ENCODE data around the gene ALCAM.
"Not testable (repeated sequence)": the region's sequence is repeated elsewhere in the genome, so short reads cannot be mapped to it uniquely, and the experiment has no call there.

The ALCAM gene

DNA sequence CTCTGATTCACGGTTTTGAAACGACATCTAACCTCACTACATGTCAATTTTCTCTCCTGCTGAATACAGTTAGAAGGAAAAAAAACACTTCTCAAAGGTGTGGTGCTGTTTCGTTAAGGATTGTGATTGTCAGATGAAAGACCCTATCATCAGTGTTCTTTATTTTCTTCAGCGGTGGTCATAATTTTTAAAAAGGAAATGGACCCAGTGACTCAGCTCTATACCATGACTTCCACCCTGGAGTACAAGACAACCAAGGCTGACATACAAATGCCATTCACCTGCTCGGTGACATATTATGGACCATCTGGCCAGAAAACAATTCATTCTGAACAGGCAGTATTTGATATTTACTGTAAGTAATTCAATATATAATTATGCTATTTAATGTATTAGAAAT is 167.8 kb downstream of the ALCAM start:
- no peak for DNase-seq

DNA sequence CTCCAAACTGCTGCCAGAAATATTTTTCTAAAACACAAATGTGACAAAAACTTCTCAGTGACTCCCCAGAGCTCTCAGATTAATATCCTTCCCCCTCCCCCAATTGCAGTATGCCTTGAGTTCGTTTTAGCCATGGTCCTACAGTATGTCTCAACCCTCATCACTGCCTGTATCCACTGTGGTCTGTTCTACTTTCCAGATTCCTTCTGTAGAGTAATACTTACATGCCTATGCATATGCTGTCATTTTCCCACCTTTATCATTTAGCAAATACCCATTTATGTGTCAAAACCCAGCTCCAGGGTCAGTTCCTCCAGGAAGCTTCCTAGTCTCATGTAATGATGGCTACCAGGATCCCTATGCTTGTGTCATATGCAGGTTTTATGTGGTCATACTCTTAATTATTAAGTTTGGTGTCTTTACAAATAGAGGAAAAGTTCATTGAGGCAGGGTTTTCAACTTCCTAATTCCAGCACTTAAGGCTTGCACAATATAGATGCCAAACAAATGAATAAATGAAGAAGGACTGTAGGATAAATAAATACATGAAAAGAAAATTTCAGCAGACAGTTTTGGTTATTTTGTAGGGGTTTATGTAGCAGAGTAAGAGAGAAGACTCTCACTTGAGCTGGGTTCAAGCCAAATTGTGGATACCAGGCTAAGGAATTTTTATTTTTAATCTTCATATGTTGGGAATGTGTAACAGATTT is 170.8 kb downstream of the ALCAM start:
- no peak for DNase-seq

GRCh38 chr3:105538483-105538882 is 171.8 kb downstream of the ALCAM start:
- DNase-seq, result no peak

DNA sequence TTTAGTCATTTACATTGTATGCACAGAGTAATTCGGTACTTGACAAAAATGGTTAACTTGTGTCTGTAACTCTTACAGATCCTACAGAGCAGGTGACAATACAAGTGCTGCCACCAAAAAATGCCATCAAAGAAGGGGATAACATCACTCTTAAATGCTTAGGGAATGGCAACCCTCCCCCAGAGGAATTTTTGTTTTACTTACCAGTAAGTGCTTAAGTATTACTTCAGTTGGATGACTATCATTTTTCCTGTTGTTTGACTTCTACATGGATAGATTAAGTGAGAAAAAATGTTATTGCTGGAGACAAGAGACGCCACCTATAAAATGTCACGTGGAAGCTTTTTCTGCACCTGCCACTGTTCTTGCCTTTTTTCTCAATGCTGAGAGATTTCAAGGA is 173.2 kb downstream of the ALCAM start:
- DNase-seq, result no peak

DNA sequence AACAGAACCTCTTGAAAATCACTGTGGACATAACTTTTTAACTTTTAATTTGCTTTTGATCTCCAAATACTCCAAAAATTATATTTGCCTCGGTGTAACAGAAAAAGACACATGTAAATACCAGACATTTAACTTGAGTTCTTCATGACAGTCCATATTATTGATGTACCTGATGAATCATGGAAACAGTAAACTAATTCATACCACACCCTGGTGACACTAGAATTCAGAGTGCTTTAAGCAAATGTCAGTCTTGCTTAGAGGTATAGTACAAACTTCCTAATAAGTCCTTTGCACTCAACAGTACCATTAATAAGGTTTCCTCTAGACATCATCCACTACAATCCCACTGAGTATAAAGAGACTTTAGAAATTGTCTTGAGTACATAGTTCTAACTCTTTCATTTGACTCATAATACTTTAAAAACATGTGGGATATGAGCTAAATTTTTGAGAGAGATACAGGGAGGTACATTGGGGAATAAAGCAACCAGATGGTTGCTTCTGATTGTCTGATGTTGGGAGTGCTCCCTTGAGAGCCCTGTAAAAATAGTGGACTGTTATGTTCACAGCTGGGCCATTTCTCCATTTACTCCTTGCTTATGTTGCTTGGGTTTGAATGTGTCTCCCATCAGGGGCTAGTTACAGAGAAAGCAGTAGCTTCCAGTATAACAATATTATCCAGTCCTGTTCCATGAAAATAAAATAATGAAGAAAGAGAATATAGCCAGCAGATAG is 175.7 kb downstream of the ALCAM start:
- no peak for DNase-seq

- no peak for DNase-seq
Observed at GRCh38 chr3:105545051-105545450, 178.3 kb downstream of the ALCAM start.

- DNase-seq, result no peak
Observed at GRCh38 chr3:105553851-105554250, 187.1 kb downstream of the ALCAM start.

GRCh38 chr3:105555206-105555605 is 188.5 kb downstream of the ALCAM start:
- no peak for DNase-seq

GRCh38 chr3:105559856-105560255 is 193.1 kb downstream of the ALCAM start:
- no peak for DNase-seq

DNA sequence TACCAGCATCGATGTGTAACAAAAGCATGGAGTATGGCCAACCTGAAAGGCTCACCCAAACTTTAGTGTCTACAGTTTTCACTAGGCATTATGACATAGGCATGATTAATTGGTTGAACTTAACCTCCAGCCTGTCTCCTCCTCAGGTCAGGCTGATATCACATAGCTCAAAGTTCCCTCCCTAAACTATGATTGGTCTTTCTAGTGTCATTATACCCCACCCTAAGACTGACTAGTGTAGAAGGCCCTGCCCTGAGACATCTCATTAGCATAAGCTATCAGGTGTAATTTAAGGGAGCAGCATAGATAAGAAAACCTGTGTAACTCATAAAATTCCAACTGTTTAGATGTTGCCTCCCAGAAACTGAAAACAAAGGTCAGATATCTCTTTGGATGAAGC is 195.2 kb downstream of the ALCAM start:
- no peak for DNase-seq

DNA sequence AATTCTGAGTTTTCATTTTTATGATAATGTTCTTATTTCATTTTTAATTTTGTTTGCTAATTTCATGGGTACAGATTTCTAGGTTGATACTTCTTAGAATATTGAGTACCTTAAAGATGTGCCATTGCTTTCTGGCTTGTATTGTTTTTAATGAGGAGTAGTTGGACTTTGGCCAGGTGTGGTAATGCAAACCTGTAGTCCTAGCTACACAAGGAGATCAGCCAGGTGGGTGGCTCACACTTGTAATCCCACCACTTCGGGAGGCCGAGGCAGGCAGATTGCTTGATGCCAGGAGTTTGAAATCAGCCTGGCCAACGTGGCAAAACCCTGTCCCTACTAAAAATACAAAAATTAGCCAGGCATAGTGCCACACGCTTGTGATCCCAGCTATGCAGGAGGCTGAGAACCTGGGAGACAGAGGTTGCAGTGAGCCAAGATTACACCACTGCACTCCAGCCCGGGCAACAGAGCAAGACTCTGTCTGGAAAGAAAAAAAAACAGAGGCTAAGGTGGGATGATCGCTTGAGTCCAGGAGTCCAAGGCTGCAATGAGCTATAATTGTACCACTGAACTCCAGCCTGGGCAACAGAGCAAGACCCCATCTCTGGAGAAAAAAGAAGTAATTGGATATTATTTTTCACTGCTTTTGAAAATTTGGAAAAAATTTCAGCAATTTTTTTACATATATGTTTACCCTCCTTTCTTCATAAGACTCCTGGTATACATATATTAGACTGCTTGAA is 198.0 kb downstream of the ALCAM start:
- DNase-seq, result no peak

DNA sequence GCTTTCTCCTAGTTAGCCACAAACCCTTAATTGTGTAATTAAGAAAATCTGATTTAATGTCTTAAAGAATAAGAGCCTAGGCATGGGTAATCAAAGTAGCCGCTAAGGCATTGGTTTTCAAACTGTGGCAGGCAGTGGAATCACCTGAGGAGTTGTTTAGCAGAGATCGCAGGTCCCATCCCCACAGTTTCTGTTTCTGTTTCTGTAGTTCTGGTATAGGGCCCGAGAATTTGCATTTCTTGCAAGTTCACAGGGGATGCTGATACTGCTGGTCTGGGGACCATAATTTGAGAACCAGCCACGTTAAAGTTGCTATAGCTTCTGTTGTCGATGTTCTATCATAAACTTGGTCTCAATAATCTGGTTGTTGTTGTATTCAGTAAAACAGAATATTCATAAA is 204.3 kb downstream of the ALCAM start:
- DNase-seq, result no peak

GRCh38 chr3:105572501-105572900 is 205.8 kb downstream of the ALCAM start:
- no peak for DNase-seq

- DNase-seq, result no peak
Observed at GRCh38 chr3:105579439-105579838, 212.7 kb downstream of the ALCAM start.

DNA sequence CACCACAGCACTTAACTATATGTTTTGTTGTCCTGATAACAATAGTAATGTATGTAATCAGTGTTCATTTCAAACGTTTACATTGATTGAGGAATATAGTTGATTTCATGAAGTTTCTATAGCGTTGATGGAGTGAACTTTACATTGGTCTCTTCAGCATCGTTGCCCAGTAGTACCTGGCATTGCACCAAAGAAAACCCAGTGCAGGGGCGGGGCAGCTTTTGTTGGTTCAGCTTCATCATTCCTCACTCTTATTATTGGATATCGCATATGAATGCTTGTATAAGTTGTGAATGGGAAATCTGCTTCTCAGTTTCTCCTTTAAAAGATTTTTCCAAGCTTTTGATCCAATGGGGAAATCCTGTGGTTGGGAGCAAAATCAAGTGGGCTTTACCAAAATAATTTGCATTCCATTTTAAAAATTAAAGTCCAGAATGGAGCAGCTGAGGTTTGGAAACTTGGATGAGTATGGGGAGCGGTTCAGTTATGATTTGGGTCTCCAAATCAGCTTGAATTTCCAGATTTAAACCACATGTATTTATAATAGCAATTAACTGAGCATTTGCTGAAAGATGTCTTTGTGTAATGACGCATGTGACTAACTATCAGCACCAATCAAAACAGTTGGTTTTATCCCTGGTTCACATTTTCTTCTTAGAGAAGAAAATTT is 213.7 kb downstream of the ALCAM start:
- DNase-seq, result no peak

DNA sequence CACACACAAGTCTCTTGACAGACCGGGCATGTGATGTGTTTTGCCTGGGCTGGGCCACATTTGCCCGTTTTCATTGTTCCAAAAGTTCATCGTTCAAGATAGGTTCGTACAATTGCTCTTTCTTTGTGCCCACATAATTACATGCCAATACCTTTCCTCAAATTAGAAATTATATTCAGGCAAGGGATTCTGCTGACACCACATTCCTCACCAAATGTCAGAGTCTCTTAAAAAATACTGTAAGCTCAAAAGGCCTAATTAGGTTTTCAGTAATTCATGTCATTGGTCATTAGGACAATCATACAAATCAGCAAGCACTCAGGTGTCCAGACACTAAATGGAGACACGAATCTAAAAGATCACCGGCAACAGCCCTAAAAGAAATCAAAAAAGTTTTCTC is 215.3 kb downstream of the ALCAM start:
- DNase-seq, result no peak

DNA sequence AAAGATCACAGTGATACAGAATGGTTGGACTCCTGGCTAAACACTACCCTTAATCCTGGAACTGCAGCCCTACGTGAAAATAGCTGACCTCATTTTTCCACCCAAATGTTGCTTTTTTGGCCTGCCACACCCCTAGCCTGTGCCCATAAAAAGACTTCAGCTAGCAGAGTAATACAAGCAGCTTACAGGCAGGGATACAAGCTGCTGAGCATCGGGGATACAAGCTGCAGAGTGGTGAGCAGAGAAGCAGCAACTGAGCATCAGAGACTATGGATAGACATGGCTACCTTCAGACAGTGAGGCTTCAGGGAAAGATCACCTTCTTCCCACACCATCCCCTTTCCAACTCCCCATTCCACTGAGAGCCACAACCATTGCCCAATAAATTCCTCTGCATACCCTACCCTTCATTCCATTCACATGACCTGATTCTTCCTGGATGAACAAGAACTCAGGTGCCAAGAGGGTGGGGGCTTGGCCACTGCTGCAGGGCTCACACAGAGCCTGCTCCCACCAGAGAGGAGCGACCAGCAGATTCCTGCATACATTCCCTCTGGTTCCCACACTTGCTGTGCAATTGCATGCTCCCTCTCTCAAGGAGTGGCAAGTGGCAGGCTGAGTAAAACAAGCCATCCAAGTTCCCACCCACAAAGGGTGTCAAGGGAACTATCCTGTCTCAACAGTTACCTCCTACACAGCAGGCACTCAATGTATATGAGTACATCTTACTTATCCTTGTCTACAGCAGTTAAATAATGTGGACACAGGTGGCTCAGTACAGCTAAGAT is 217.5 kb downstream of the ALCAM start:
- DNase-seq, result no peak

DNA sequence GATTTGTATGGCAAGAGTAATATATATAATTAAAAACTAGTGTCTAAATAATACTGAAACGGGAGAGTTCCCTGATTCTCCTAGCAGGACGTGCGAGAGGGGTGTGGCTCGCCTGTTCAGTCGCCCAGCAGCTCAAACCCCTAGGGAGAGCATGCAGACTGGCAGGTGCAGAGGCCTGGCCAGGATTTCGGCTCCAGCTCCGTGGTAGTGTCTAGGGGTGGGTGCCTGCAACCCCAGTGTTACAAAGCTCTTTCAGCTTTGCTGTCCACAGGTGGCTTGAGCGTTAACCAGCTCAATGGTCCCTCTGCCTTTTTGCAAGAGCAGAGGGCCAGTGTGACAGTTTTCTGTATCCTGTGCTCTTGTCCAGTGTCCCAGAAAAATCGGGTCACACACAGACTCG is 226.6 kb downstream of the ALCAM start:
- no peak for DNase-seq

GRCh38 chr3:105594219-105594618 is 227.5 kb downstream of the ALCAM start:
- no peak for DNase-seq

GRCh38 chr3:105598042-105598796 is 231.5 kb downstream of the ALCAM start:
- no peak for DNase-seq

DNA sequence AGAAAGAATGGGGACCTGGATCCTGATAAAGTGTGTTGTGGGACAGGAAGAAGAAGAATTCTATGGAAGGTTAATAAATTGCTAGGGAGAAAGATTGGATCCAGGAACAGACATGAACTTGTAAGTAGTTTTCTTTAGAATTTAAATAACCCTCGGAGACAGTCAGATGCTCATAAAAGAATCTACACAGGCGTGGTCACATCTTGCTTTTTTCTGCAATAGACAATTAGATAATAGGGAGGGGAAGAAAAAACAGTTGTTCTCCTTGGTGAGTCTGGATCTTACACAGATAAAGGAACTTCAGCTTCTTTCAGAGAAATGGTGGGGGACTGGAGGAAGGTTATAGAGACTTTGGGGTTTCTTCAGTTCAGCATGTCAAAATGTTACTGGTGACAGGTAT is 232.6 kb downstream of the ALCAM start:
- no peak for DNase-seq

DNA sequence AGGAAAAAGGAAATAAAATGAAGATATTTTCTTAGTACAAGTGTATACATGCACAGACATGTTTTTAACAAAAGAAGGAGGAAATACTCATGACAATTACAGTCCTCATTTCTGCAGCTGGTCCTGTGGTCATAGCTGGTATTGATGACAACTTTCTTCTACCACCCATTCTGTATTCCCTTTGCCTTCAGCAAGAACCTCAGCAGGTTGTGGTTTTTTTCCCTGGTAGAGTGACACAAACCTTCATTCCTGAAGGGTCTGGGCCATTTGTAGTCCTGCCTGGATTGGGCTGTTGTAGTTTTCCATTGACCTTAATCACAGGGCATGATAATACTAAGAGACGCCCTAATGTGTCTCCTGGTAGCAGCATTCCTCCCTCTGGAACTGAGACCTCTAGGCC is 235.0 kb downstream of the ALCAM start:
- DNase-seq, result not testable (repeated sequence)
